ENCODE data around the gene NAT16. TPM values are rescaled to one million over a fixed set of nuclear protein-coding genes. Genes with fewer than 3 reads are reported as not detected.

Gene NAT16
- polyA plus RNA-seq, 1 of the 3 experiments (the other 2 are of a cell fraction) = 0.64 TPM

DNA sequence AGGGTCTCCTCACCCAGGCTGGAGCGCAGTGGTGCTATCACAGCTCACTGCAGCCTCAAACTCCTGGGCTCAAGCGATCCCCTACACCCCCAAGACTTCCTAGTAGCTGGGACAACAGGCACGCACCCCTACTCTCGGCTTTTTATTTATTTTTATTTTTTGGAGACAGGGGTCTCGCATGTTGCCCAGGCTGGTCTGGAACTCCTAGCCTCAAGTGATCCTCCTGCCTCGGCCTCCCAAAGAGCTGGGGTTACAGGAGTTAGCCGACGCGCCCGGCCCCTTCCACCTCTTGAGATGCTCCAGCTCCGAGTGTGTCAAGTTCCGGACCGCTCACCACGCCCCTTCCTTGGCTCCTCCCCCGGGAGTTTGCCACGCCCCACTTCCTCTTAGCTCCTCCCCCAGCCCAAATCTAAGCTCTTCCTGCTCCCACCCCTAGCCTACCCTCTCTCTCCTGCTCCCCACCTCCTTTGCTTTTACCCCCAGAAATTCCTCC, 6.3 kb downstream of the NAT16 start:
- Histone ChIP-seq H3K9ac (no peak overlapping the region), H4K20me1 (ENCODE audit: insufficient read depth) (no peaks in the 10 kb centered on the region), H3K4me3 (ENCODE audit: low read depth in 2 of 2, low read length in 1 of 2) (no peak overlapping the region), H3K4me1 (ENCODE audit: control insufficient read depth in 1 of 2, insufficient read depth in 2 of 2, low read depth in 1 of 2, low read length in 1 of 2) (peaks cover 8 to 22% of the 10 kb centered on the region in 2 experiments; a peak in 3 of 4 replicates), H3F3A (replicated peaks; ENCODE audit: insufficient read depth) (peaks cover 7% of the 10 kb centered on the region), H3K79me2 (ENCODE audit: insufficient read depth) (no peaks in the 10 kb centered on the region), H3K36me3 (replicated peaks in 1 of 2; ENCODE audit: control insufficient read depth in 1 of 2, insufficient read depth in 2 of 2, low read length in 1 of 2) (no peaks in the 10 kb centered on the region), H3K27me3 (ENCODE audit: insufficient read depth) (peaks cover 11% of the 10 kb centered on the region; the same call in 1 of the 2 replicates), H3K4me2 (no peak overlapping the region), H3K27ac (ENCODE audit: low read depth in 2 of 2, low read length in 1 of 2) (no peak overlapping the region), H2AFZ (ENCODE audit: low read depth) (no peak overlapping the region), H3K9me3 (no peaks in the 10 kb centered on the region), H3K9me2 (no peaks in the 10 kb centered on the region)
- peak; percentile 80 for DNase-seq
- ChIA-PET POLR2A (interaction anchor here (0.6 to 2.0 kb wide), 3 partner anchors 8 to 567 kb away, joined by 3 to 8 read pairs (median 4); partner anchors contain the start of gene VGF), CTCF (interaction anchor here (1.1 to 6.7 kb wide), 8 partner anchors 11 to 109 kb away, joined by 3 to 43 read pairs (median 5); partner anchors contain the start of gene FIS1)
- 76% methylated on average over 16 of the region's 16 CpGs for WGBS (ENCODE audit: low lambda C conversion rate)
- TF ChIP-seq, protein P1, sequence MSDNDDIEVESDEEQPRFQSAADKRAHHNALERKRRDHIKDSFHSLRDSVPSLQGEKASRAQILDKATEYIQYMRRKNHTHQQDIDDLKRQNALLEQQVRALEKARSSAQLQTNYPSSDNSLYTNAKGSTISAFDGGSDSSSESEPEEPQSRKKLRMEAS (IDR thresholded peaks at IDR 0.05; ENCODE audit: low read depth) = no peak
- TF ChIP-seq FOXJ3 (CRISPR knock-in tag; IDR thresholded peaks at IDR 0.05) = no peak
- no peak for TF ChIP-seq POLR2AphosphoS5 (IDR thresholded peaks at IDR 0.05; ENCODE audit: low read depth, low read length)
- TF ChIP-seq EZH2phosphoT487 (IDR thresholded peaks at IDR 0.05; ENCODE audit: borderline replicate concordance, low read depth) = no peak
- no peak for TF ChIP-seq GABPA (IDR thresholded peaks at IDR 0.05; ENCODE audit: low read depth)
- TF ChIP-seq EP300 (IDR thresholded peaks at IDR 0.05; ENCODE audit: borderline replicate concordance in 1 of 2, low read depth in 1 of 2, low read length in 1 of 2) = no peak
- TF ChIP-seq, protein P2, sequence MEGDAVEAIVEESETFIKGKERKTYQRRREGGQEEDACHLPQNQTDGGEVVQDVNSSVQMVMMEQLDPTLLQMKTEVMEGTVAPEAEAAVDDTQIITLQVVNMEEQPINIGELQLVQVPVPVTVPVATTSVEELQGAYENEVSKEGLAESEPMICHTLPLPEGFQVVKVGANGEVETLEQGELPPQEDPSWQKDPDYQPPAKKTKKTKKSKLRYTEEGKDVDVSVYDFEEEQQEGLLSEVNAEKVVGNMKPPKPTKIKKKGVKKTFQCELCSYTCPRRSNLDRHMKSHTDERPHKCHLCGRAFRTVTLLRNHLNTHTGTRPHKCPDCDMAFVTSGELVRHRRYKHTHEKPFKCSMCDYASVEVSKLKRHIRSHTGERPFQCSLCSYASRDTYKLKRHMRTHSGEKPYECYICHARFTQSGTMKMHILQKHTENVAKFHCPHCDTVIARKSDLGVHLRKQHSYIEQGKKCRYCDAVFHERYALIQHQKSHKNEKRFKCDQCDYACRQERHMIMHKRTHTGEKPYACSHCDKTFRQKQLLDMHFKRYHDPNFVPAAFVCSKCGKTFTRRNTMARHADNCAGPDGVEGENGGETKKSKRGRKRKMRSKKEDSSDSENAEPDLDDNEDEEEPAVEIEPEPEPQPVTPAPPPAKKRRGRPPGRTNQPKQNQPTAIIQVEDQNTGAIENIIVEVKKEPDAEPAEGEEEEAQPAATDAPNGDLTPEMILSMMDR (IDR thresholded peaks at IDR 0.05) = no peak
- TF ChIP-seq TEAD4 (IDR thresholded peaks at IDR 0.05; ENCODE audit: borderline replicate concordance, insufficient read depth) = no peak
- TF ChIP-seq, protein P3, sequence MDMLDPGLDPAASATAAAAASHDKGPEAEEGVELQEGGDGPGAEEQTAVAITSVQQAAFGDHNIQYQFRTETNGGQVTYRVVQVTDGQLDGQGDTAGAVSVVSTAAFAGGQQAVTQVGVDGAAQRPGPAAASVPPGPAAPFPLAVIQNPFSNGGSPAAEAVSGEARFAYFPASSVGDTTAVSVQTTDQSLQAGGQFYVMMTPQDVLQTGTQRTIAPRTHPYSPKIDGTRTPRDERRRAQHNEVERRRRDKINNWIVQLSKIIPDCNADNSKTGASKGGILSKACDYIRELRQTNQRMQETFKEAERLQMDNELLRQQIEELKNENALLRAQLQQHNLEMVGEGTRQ (IDR thresholded peaks at IDR 0.05; ENCODE audit: borderline replicate concordance, low read depth, low read length) = no peak
- TF ChIP-seq FOXM1 (IDR thresholded peaks at IDR 0.05; ENCODE audit: low read depth) = no peak
- no peak for TF ChIP-seq TAF1 (IDR thresholded peaks at IDR 0.05; ENCODE audit: borderline replicate concordance, low read depth, low read length)
- TF ChIP-seq RXRA (IDR thresholded peaks at IDR 0.05; ENCODE audit: borderline replicate concordance, low read depth) = no peak
- TF ChIP-seq RCOR1 (IDR thresholded peaks at IDR 0.05; ENCODE audit: low read length) = no peak

All from SK-N-SH (cell line).